Stimulated activated CD8-positive, alpha-beta memory T cell treated with anti-CD3 and anti-CD28 coated beads, Interleukin-4, amount 100 ng/mL, for 48 hours (primary cell): ENCODE measurements around the gene HS3ST2.
"Not testable (repeated sequence)": the region's sequence is repeated elsewhere in the genome, so short reads cannot be mapped to it uniquely, and the experiment has no call there.

ENCODE experiments used
- DNase-seq: peaks from one replicate; pipeline ENCODE4 v3.0.0-alpha.2; 2020

Gene HS3ST2

GRCh38 chr16:22814711-22815105 lies 746 bp downstream of the HS3ST2 start:
- DNase-seq: no peak

GRCh38 chr16:22815863-22816262 lies 1.9 kb downstream of the HS3ST2 start:
- DNase-seq: no peak

GRCh38 chr16:22816475-22816874 lies 2.5 kb downstream of the HS3ST2 start:
- no peak for DNase-seq

- DNase-seq: not testable (repeated sequence)
Measured at GRCh38 chr16:22818736-22819135, 4.8 kb downstream of the HS3ST2 start.

- DNase-seq: no peak
Measured at GRCh38 chr16:22838681-22839080, 24.7 kb downstream of the HS3ST2 start.

- DNase-seq: not testable (repeated sequence)
Measured at GRCh38 chr16:22842031-22842430, 28.1 kb downstream of the HS3ST2 start.

- DNase-seq: no peak
Measured at GRCh38 chr16:22843122-22843521, 29.2 kb downstream of the HS3ST2 start.

GRCh38 chr16:22843856-22844255 lies 29.9 kb downstream of the HS3ST2 start:
- no peak for DNase-seq

GRCh38 chr16:22844416-22844815 lies 30.5 kb downstream of the HS3ST2 start:
- DNase-seq: no peak

GRCh38 chr16:22847100-22847499 lies 33.1 kb downstream of the HS3ST2 start:
- DNase-seq: no peak

- DNase-seq: no peak
Measured at GRCh38 chr16:22847690-22848089, 33.7 kb downstream of the HS3ST2 start.

GRCh38 chr16:22848451-22848850 lies 34.5 kb downstream of the HS3ST2 start:
- no peak for DNase-seq

GRCh38 chr16:22849517-22849916 lies 35.6 kb downstream of the HS3ST2 start:
- no peak for DNase-seq

- no peak for DNase-seq
Measured at GRCh38 chr16:22855231-22855630, 41.3 kb downstream of the HS3ST2 start.

- no peak for DNase-seq
Measured at GRCh38 chr16:22857296-22858025, 43.5 kb downstream of the HS3ST2 start.

- no peak for DNase-seq
Measured at GRCh38 chr16:22859925-22860324, 46.0 kb downstream of the HS3ST2 start.

GRCh38 chr16:22861580-22861979 lies 47.6 kb downstream of the HS3ST2 start:
- DNase-seq: no peak

- no peak for DNase-seq
Measured at GRCh38 chr16:22862046-22862445, 48.1 kb downstream of the HS3ST2 start.

- no peak for DNase-seq
Measured at GRCh38 chr16:22864375-22864774, 50.4 kb downstream of the HS3ST2 start.

GRCh38 chr16:22868593-22869224 lies 54.7 kb downstream of the HS3ST2 start:
- DNase-seq: no peak

GRCh38 chr16:22871861-22872260 lies 57.9 kb downstream of the HS3ST2 start:
- no peak for DNase-seq

GRCh38 chr16:22874394-22874793 lies 60.4 kb downstream of the HS3ST2 start:
- DNase-seq: no peak

- DNase-seq: no peak
Measured at GRCh38 chr16:22878955-22879354, 65.0 kb downstream of the HS3ST2 start.

- no peak for DNase-seq
Measured at GRCh38 chr16:22879466-22879865, 65.5 kb downstream of the HS3ST2 start.

GRCh38 chr16:22882981-22883380 lies 69.0 kb downstream of the HS3ST2 start:
- DNase-seq: no peak
